Mucosa of descending colon (tissue), 3 donors: Measurements from ENCODE around the gene TCTN2. TPM values are rescaled to one million over a fixed set of nuclear protein-coding genes. Genes with fewer than 3 reads are reported as not detected.

ENCODE experiments used
- ATAC-seq: fragments of 200-7000 bp; cut with Tn5 transposase; one replicate; pipeline ENCODE4 v1.9.1; 2020; ENCODE audit warnings: mild to moderate bottlenecking, moderate library complexity
- DNase-seq, 3 donors: peaks; one replicate each; pipeline ENCODE4 v3.0.0-alpha.2; 2020
- H3K36me3 ChIP-seq: fragments of 200-600 bp; one replicate; pipeline ENCODE4 v1.8.0; 2021; ENCODE audit warnings: low read depth, mild to moderate bottlenecking
- H3K4me1 ChIP-seq: fragments of 200-600 bp; one replicate; pipeline ENCODE4 v1.8.0; 2021; ENCODE audit warnings: low read depth, mild to moderate bottlenecking
- H3K4me3 ChIP-seq: fragments of 200-600 bp; one replicate; pipeline ENCODE4 v1.8.0; 2021; ENCODE audit warnings: mild to moderate bottlenecking
- H3K9me3 ChIP-seq: fragments of 200-600 bp; one replicate; pipeline ENCODE4 v1.8.0; 2021; ENCODE audit warnings: mild to moderate bottlenecking
- intact Hi-C, 2 donors: fragments of 100-400 bp; cut with DNase I in 1 of 2; cut with micrococcal nuclease in 1 of 2; formaldehyde crosslinking; loops; one replicate each; pipeline versions ENCODE4 v1.11.0 to v1.11.1; 2022; cut with DNase I, micrococcal nuclease
- long read RNA-seq, 2 donors: library from polyadenylated mRNA; unstranded; transcript quantifications; one replicate each; pipeline ENCODE4 v2.0.0, GENCODE V29; 2019 to 2021
- total RNA-seq, 3 donors: library from RNA; stranded (reverse); fragmentation: NEBNext Ultra II Directional in 2 of 3; extraction: Animal tissue kit (Norgen Biotek cat#: 25700) in 2 of 3; gene quantifications; one replicate each; pipeline versions ENCODE4 v1.2.1 to v1.2.4, GENCODE V29; 2021 to 2023
- TF ChIP-seq, protein P1 (sequence below): fragments of 200-600 bp; IDR thresholded peaks from one replicate; pipeline ENCODE4 v1.8.0; 2022; ENCODE audit warnings: antibody characterized with exemption, mild to moderate bottlenecking
- donor health status: DM: no; HTN: no; CAD: no; lungs with moderate emphysema.
- donor health status: DM: no; HTN: no; CAD: no.
- donor health status: DM: no; HTN: yes; CAD: no.

The TCTN2 gene
- total RNA-seq = 1 to 10 TPM; 5.2 to 9.0 (median 6.2) TPM
- long read RNA-seq, donor 1, partial matches to known transcripts = 0 of 2 reads
- long read RNA-seq, donor 1, other reads (novel, unspliced or antisense) = 1 of 2 reads
- long read RNA-seq, donor 2, partial matches to known transcripts = 1 of 2 reads
- long read RNA-seq, donor 2, other reads (novel, unspliced or antisense) = 1 of 2 reads

DNA sequence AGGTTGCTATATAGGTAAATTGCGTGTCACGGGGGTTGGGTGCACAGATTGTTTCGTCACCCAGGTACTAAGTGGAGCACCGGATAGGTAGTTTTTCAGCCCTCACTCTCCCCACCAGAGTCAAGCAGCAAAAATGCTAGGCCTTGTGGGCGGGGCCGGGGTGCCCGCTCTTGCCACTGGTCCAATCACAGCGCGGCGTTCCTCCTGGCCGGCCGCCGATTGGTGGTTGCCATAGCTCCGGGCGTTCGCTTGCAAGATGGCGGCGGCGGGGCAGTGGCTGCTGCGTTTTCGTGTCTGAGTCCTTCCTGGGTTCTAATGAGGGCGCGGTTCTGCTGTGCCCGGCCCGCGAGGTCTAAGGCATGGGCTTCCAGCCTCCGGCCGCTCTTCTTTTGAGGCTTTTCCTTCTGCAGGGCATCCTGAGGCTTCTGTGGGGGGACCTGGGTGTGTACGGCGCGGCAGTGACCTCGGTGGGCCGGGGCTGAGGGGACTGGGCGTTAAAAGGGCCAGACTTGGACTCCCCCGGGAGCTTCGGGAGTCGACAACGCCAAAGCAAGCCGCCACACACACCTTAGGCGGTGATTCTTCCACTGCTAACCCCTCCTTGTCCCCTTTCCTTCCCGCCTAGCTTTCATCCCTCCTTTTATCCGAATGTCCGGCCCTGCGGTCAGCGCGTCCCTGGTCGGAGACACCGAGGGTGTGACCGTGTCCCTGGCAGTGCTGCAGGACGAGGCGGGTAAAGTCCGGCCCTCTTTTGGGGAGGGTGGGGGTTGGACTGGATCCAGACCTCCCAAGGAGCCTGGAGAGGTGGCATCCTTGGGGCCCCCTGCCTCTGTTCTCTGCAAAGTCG is at the start of gene TCTN2:
Gene TCTN2 (plus strand): TSS at position 232 of the 847 bp plus-strand sequence. CDS start 128 bp downstream, at position 360.
- H3K9me3 ChIP-seq = no peaks in the 10 kb centered on the region
- intact Hi-C loops = no loop called here
- H3K36me3 ChIP-seq = no peaks in the 10 kb centered on the region
- peak within 1 kb of the TSS; percentile 82 for H3K4me3 ChIP-seq
- DNase-seq (peak; percentile 95 to 96 (median 96)), ATAC-seq (peak; percentile 100)
- TF ChIP-seq, protein P1, sequence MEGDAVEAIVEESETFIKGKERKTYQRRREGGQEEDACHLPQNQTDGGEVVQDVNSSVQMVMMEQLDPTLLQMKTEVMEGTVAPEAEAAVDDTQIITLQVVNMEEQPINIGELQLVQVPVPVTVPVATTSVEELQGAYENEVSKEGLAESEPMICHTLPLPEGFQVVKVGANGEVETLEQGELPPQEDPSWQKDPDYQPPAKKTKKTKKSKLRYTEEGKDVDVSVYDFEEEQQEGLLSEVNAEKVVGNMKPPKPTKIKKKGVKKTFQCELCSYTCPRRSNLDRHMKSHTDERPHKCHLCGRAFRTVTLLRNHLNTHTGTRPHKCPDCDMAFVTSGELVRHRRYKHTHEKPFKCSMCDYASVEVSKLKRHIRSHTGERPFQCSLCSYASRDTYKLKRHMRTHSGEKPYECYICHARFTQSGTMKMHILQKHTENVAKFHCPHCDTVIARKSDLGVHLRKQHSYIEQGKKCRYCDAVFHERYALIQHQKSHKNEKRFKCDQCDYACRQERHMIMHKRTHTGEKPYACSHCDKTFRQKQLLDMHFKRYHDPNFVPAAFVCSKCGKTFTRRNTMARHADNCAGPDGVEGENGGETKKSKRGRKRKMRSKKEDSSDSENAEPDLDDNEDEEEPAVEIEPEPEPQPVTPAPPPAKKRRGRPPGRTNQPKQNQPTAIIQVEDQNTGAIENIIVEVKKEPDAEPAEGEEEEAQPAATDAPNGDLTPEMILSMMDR = no peak
- peaks cover 9% of the 10 kb centered on the region for H3K4me1 ChIP-seq

DNA sequence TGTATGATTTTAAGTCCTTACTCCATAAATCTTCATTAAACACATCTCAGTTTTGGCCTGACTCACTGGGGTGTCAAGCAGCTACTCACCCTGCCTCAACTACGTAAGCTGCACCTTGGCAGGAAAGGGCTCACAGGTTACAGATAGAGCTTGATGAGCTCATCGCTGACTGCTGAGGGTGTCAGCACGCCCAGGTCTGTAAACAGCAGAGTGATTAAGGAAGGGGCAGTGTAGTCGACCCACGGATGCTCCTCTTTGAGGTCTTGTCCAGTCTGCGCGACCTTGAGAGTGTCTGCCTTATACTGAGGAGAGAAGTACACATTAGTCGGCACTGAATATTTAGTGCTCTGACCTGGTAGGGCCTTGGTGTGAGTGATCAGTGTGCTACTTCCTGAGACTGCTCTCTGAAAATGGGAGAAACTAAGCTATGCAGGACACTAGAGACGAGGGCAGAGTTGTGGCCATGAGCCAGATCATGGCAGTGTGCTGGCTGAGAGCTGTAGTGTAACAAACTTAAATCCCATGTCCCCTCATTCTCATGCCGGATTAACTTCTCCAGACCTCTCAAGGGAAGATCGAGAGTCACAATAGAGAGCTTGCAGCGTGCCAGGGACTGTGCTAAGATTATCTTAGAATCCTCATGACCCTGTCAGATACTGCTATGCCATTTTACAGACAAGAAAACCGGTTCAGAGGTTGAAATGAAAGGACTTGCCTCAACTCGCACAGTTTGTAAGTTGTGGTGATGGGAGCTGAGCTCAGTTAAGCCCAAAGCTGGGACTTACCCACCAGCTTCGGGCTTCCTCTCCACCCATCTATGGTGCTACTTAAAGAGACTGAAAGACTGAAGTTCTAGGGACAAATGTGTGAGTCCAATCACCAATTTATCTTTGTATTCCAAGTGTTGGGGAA is 49.0 kb upstream of the TCTN2 start:
- Histone ChIP-seq H3K36me3 (peaks cover 6% of the 10 kb centered on the region), H3K4me3 (no peak overlapping the region), H3K4me1 (no peaks in the 10 kb centered on the region), H3K9me3 (no peaks in the 10 kb centered on the region)
- no peak for ATAC-seq
- TF ChIP-seq, protein P1 = no peak
- DNase-seq = no peak
- intact Hi-C loops = no loop called here

DNA sequence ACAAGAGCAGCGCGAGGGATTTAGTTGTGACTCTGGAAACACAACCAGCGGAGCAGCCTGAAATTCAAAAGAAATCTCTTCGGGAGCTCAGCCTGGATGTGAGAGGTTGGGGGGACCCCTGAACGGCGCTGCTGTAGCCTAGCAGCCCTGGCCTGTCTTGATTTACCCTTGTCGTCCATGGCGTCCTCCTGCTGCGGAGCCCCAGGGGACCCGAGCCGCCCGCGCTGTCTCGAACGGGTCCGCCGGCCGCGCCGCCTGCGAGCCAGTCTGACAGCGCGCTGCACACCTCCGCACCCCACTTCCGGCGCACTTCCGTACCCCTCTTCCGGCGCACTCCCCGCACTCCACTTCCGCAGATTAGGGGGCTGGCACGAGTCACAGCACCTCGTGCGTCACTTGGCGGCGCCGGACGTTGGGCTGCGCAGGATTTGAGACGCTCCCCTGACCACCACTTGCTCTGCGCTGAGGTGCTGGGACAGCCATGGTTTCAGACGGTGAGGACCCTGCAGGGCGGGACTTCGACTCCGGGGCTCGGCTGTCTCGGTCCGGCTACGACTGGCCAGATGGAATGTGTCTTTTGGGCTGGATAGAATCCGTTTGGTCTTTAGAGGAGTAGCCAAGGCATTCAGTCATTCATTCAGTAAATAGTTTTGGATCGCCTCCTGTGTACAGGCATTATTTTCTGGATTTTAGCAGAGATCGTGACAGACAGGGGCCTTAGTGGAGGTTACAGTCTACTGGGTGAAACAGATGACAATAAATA is 37.4 kb upstream of the TCTN2 start, which contains the start of the genes EIF2B1 and GTF2H3:
Gene EIF2B1 (minus strand): TSS at position 308 of the 763 bp plus-strand sequence. CDS start 129 bp downstream, at position 179.
Gene GTF2H3 (plus strand): TSS at position 451 of the 763 bp plus-strand sequence. CDS start 31 bp downstream, at position 482.
- Histone ChIP-seq H3K4me1 (peaks cover 11% of the 10 kb centered on the region), H3K4me3 (peak within 1 kb of the TSS; percentile 73), H3K36me3 (no peaks in the 10 kb centered on the region), H3K9me3 (no peaks in the 10 kb centered on the region)
- ATAC-seq (peak; percentile 100), DNase-seq (peak; percentile 97 to 98 (median 98))
- intact Hi-C loops = no loop called here
- TF ChIP-seq, protein P1 = no peak

DNA sequence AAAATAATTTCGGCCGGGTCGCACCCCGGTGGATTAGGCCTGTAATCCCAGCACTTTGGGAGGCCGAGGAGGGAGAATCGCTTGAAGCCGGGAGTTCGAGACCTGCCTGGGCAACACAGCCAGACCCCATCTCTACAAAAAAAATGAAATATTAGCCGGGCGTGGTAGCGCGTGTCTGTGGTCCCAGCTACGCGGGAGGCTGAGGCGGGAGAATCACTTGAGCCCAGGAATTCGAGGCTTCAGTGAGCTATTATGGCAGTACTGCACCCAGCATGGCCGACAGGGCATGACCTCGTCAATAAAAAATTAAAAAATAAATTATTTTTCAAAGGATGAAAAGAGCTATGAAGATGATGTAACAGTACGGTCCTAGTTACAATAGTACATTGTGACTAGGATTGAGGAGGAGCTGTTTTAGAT is 36.8 kb upstream of the TCTN2 start:
- no peak for ATAC-seq
- Histone ChIP-seq H3K4me1 (peaks cover 11% of the 10 kb centered on the region), H3K9me3 (no peaks in the 10 kb centered on the region), H3K36me3 (no peaks in the 10 kb centered on the region), H3K4me3 (peak overlapping the region; percentile 73)
- intact Hi-C loops = no loop called here
- TF ChIP-seq, protein P1 = no peak
- peak in 2 of 3 donors; percentile 10 to 35 for DNase-seq

DNA sequence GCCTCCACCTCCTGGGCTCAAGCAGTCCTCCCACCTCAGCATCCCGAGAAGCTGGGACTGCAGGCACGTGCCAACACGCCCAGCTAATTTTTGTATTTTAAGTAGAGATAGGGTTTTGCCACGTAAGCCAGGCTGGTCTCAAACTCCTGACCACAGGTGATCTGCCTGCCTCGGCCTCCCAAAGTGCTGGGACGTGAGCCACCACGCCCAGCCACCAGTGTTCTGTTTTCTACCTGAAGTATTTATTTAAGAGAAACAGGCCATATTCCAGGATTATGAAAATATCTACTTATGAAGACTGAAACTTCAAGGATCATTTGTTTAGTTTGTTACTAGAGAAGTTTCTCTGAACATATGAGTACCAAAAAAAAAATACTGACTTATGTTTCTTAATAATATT is 27.0 kb upstream of the TCTN2 start:
- H3K4me3 ChIP-seq = no peak overlapping the region
- TF ChIP-seq, protein P1 = no peak
- no peaks in the 10 kb centered on the region for H3K9me3 ChIP-seq
- intact Hi-C loops = no loop called here
- ATAC-seq (no peak), DNase-seq (no peak)
- H3K36me3 ChIP-seq = no peaks in the 10 kb centered on the region
- no peaks in the 10 kb centered on the region for H3K4me1 ChIP-seq
